ENCODE results near the gene PFAS.

PFAS gene

DNA sequence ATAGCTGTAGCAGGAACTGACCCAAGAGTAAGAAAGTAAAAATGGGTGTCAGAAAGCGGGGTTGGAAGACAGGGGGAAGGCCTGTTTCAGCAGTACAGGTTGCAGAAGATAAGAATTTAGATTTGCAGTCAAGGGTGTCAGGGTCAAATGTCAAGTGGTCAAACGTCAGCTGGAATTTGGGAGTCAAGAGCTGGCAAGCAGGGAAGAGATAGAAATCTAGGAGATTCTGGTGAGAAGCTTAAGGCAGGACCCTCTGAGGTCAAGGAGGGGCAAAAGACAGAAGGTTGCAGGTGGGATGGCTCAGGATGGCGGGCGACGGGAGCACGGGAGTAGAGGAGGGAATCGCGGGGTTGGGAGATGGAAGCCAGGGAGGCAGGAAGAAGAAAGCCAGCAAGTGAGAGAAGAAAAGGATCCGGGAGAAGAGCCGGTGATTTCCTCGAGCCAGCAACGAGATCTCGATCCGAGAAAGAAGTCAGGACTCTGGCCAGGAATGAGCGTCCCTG, 45.8 kb downstream of the PFAS start:
- Histone ChIP-seq H4K20me1 (ENCODE audit: control insufficient read depth, insufficient read depth, low read depth, low read length) (no peaks in the 10 kb centered on the region), H3K27me3 (ENCODE audit: control insufficient read depth, low read length) (no peaks in the 10 kb centered on the region), H3K79me2 (ENCODE audit: control insufficient read depth, low read length) (peaks cover 5% of the 10 kb centered on the region; the same call in 1 of the 2 replicates), H3K36me3 (ENCODE audit: control insufficient read depth, low read length) (peaks cover 5% of the 10 kb centered on the region), H3K27ac (ENCODE audit: low read depth, low read length) (peak overlapping the region; percentile 81), H3K4me1 (ENCODE audit: control insufficient read depth, low read length) (peaks cover 35% of the 10 kb centered on the region), H3K9me2 (replicated peaks; ENCODE audit: control insufficient read depth, low read length) (no peaks in the 10 kb centered on the region), H3K9me3 (ENCODE audit: control insufficient read depth, insufficient read depth, low read length) (no peaks in the 10 kb centered on the region), H3F3A (ENCODE audit: control insufficient read depth, insufficient read depth) (peaks cover 10% of the 10 kb centered on the region), H3K4me3 (ENCODE audit: low read length) (peak overlapping the region; percentile 95), H3K4me2 (ENCODE audit: low read length) (peak overlapping the region; percentile 85)
- TF ChIP-seq EZH2phosphoT487 (IDR thresholded peaks at IDR 0.05; ENCODE audit: borderline replicate concordance, low read length) = no peak
- TF ChIP-seq, protein P1, sequence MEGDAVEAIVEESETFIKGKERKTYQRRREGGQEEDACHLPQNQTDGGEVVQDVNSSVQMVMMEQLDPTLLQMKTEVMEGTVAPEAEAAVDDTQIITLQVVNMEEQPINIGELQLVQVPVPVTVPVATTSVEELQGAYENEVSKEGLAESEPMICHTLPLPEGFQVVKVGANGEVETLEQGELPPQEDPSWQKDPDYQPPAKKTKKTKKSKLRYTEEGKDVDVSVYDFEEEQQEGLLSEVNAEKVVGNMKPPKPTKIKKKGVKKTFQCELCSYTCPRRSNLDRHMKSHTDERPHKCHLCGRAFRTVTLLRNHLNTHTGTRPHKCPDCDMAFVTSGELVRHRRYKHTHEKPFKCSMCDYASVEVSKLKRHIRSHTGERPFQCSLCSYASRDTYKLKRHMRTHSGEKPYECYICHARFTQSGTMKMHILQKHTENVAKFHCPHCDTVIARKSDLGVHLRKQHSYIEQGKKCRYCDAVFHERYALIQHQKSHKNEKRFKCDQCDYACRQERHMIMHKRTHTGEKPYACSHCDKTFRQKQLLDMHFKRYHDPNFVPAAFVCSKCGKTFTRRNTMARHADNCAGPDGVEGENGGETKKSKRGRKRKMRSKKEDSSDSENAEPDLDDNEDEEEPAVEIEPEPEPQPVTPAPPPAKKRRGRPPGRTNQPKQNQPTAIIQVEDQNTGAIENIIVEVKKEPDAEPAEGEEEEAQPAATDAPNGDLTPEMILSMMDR (IDR thresholded peaks at IDR 0.05; ENCODE audit: low read depth, low read length, poor library complexity, severe bottlenecking) = no peak

DNA sequence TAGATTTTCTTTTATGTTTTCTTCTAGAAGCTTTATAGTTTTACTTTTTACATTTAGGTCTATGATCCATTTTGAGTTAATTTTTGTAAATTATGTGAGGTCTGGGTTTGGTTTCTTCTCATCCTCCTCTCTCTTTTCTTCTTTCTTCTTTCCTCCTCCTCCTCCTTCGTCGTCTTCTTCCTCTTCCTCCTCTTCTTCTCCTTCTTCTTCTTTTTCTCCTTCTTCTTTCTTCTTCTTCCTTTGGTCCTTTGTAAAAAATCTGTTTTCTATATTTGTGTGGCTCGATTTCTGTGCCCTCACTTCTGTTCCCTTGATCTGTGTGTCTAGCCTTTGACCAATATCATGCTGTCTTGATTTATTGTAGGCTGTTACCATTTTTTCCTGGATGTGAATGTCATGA, 51.1 kb downstream of the PFAS start:
- Histone ChIP-seq H3K36me3 (ENCODE audit: control insufficient read depth, low read length) (no peaks in the 10 kb centered on the region), H3K4me2 (ENCODE audit: low read length) (peak overlapping the region; percentile 47), H3K4me3 (ENCODE audit: low read length) (0 out of 2 replicates have a peak overlapping the region, but pooled peaks have one; percentile 27)

DNA sequence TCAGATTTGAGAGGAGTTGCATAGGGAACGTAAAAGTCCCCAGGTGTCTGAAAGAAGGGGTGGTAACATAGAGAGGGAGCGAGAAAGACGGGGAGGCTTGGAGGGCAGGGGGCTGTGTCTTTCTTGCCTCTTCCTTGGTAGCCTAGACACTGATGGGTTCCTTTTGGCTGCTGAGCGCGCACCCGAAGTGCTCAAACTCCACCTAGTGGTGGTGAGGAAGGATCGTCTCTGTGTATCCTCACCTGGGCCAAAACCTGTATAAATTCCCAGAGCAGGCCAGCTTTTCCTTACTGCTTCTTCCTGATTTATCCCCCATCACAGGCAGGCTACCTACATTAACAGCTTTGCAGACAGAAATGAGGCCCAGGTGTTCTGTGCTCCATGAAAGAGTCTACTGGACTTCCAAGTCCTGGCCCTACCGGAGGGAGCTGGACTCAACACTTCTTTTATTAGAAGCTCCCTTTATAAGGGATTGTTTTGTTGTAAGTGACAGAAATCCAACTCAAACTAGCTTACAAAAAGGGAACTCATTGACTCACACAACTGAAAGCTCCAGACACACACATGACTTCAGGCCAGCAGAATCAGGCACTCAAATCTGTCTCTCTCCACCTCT, 51.6 kb downstream of the PFAS start:
- no peaks in the 10 kb centered on the region for H3K9me2 ChIP-seq (replicated peaks; ENCODE audit: control insufficient read depth, low read length)
- no peaks in the 10 kb centered on the region for H3K36me3 ChIP-seq (ENCODE audit: control insufficient read depth, low read length)
- peaks cover 3% of the 10 kb centered on the region; the same call in 1 of the 2 replicates for H3F3A ChIP-seq (ENCODE audit: control insufficient read depth, insufficient read depth)
- H3K27me3 ChIP-seq (ENCODE audit: control insufficient read depth, low read length) = no peaks in the 10 kb centered on the region
- H3K4me1 ChIP-seq (ENCODE audit: control insufficient read depth, low read length) = peaks cover 14% of the 10 kb centered on the region
- H3K27ac ChIP-seq (ENCODE audit: low read depth, low read length) = no peak overlapping the region
- no peaks in the 10 kb centered on the region for H3K9me3 ChIP-seq (ENCODE audit: control insufficient read depth, insufficient read depth, low read length)
- H3K4me3 ChIP-seq (ENCODE audit: low read length) = 0 out of 2 replicates have a peak overlapping the region, but pooled peaks have one; percentile 27
- no peaks in the 10 kb centered on the region for H3K79me2 ChIP-seq (ENCODE audit: control insufficient read depth, low read length)
- TF ChIP-seq EZH2phosphoT487 (IDR thresholded peaks at IDR 0.05; ENCODE audit: borderline replicate concordance, low read length) = no peak
- TF ChIP-seq, protein P1 (IDR thresholded peaks at IDR 0.05; ENCODE audit: low read depth, low read length, poor library complexity, severe bottlenecking) = peak; percentile 87
- H3K4me2 ChIP-seq (ENCODE audit: low read length) = peak overlapping the region; percentile 47
- H4K20me1 ChIP-seq (ENCODE audit: control insufficient read depth, insufficient read depth, low read depth, low read length) = no peaks in the 10 kb centered on the region

More for the DNA sequence above, 51.1 kb downstream of the PFAS start:
- H3K27me3 ChIP-seq (ENCODE audit: control insufficient read depth, low read length) = no peaks in the 10 kb centered on the region
- TF ChIP-seq, protein P1 (IDR thresholded peaks at IDR 0.05; ENCODE audit: low read depth, low read length, poor library complexity, severe bottlenecking) = no peak
- no peak for TF ChIP-seq EZH2phosphoT487 (IDR thresholded peaks at IDR 0.05; ENCODE audit: borderline replicate concordance, low read length)
- no peak overlapping the region for H3K27ac ChIP-seq (ENCODE audit: low read depth, low read length)
- peaks cover 3% of the 10 kb centered on the region; the same call in 1 of the 2 replicates for H3F3A ChIP-seq (ENCODE audit: control insufficient read depth, insufficient read depth)
- H3K9me3 ChIP-seq (ENCODE audit: control insufficient read depth, insufficient read depth, low read length) = no peaks in the 10 kb centered on the region
- no peaks in the 10 kb centered on the region for H3K79me2 ChIP-seq (ENCODE audit: control insufficient read depth, low read length)
- H3K9me2 ChIP-seq (replicated peaks; ENCODE audit: control insufficient read depth, low read length) = no peaks in the 10 kb centered on the region
- no peaks in the 10 kb centered on the region for H4K20me1 ChIP-seq (ENCODE audit: control insufficient read depth, insufficient read depth, low read depth, low read length)
- peaks cover 14% of the 10 kb centered on the region for H3K4me1 ChIP-seq (ENCODE audit: control insufficient read depth, low read length)

All from DOHH2 (cell line).